Pancreas (tissue), 10 donors: Measurements from ENCODE around the gene TSPAN4. TPM values are rescaled to one million over a fixed set of nuclear protein-coding genes. Genes with fewer than 3 reads are reported as not detected.

Source experiments
- ATAC-seq, 4 donors: fragments of 200-7000 bp; cut with Tn5 transposase; one replicate each; pipeline versions ENCODE4 v1.8.0 to v1.9.1; 2020; ENCODE audit warnings: mild to moderate bottlenecking in 4 of 4, moderate library complexity in 4 of 4
- DNase-seq, 6 donors: peaks; one replicate each; pipeline ENCODE4 v3.0.0-alpha.2; 2020
- FAIRE-seq: peaks from 2 replicates; lab custom pipeline; 2012; peaks lifted over from hg19 to GRCh38; lab: Jason Lieb, UNC
- H3K27ac ChIP-seq, 4 donors: fragments of 200-600 bp; sonication (generic); 1 replicate in 3 of 4; 2 replicates in 1 of 4; pipeline versions ENCODE4 v1.5.0 to v1.8.0; 2020
- H3K27me3 ChIP-seq, 4 donors: fragments of 200-600 bp; one replicate each; pipeline ENCODE4 v1.8.0; 2021
- H3K36me3 ChIP-seq, 3 donors: fragments of 200-600 bp; sonication (generic) in 1 of 3; one replicate each; pipeline versions ENCODE4 v1.5.0 to v1.8.0; 2020 to 2021
- H3K4me1 ChIP-seq, 3 donors: fragments of 200-600 bp; one replicate each; pipeline ENCODE4 v1.8.0; 2021
- H3K4me3 ChIP-seq, 4 donors: fragments of 200-600 bp; sonication (generic) in 2 of 4; one replicate each; pipeline versions ENCODE4 v1.5.0 to v1.8.0; 2020 to 2021
- H3K9me3 ChIP-seq, 4 donors: fragments of 200-600 bp; one replicate each; pipeline ENCODE4 v1.8.0; 2021
- WGBS, 2 donors: extraction: QIAGEN DNeasy Blood & Tissue Kit; methylation state at CpG; one replicate each; pipeline ENCODE4 v1.1.7; 2013; 5-methylcytosine and 5-hydroxymethylcytosine counted together
- intact Hi-C, 3 donors: fragments of 100-400 bp; cut with DNase I; formaldehyde crosslinking; loops; one replicate each; pipeline versions ENCODE4 v1.11.1 to v1.14.2; 2022
- polyA plus RNA-seq, 2 donors: library from polyadenylated mRNA; stranded (reverse); fragments of 200-250 nt; gene quantifications; one replicate each; pipeline ENCODE4 v1.2.3, GENCODE V29; 2013
- total RNA-seq, 6 donors: library from RNA; stranded (reverse); fragmentation: NEBNext Ultra II Directional in 4 of 6; extraction: Animal tissue kit (Norgen Biotek cat#: 25700) in 4 of 6; gene quantifications; one replicate each; pipeline versions ENCODE4 v1.2.1 to v1.2.4, GENCODE V29; 2021 to 2023
- TF ChIP-seq, protein P1 (sequence below), 4 donors: fragments of 200-600 bp; sonication (generic) in 3 of 4; IDR thresholded peaks; one replicate each; pipeline versions ENCODE4 v1.5.0 to v1.8.0; 2021; ENCODE audit warnings: antibody characterized with exemption in 4 of 4
- donor health status: healthy with polysubstance abuse.
- donor health status: DM: no; HTN: no; CAD: no; lungs with moderate emphysema.
- donor health status: DM: no; HTN: no; CAD: no.
- donor health status: control.
- donor health status: control.
- donor health status: Bipolar disorder and iron deficiency.
- donor health status: DM: yes; HTN: yes; CAD: no.
- donor health status: DM: no; HTN: no; CAD: no.
- donor health status: DM: no; HTN: no; CAD: no.
- donor health status: DM: yes; HTN: yes; CAD: no.

TSPAN4 gene
- total and polyA plus RNA-seq, 8 donors: 15.3 to 67.2 (median 20.3) TPM

DNA sequence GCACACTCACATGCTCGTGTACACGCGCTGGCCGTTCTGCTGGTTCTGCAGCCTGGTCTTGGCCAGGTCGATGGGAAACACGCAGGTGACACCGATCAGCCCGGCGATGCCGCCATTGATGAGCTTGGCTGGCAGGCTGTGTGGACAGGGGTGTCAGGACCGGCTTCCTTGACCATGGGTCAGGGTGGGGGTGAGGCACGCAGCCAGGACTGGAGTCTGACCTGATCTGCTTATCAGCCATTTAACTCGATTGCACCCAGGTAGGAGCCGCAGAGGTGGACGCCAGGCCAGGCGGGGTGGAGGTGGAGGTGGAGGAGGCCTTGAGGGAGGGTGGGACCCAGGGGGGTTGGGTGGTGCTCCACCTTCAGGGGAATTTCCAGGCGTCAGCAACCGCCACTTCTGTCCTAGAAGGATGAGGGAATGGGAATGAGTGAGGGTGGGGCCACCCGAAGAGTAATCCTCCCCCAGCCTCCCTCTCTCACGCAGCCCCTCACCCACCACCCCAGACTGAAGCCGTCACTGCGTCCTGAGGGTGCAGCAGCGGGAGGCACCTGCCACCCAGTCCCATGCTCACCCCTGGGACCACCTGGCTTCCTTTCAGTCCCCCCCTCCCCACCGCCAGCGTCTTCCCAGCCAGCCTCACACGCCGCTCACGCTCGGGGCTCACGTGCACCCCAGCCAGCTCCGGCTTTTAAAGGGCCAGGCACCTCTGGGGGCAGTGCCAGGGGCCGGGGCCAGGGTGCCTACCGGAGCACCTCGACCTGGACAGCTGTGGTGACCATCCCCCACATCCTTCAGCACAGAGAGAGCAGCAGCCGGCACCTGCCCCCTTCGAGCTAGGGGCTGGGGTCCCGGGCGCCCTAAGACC lies 47.7 kb upstream of the TSPAN4 start:
- no peak for FAIRE-seq

GRCh38 chr11:795634-796564 lies 46.8 kb upstream of the TSPAN4 start:
- WGBS, 2 donors: 1 to 4% methylated on average over 26 of the region's 26 CpGs
- no peak for FAIRE-seq

More for the DNA sequence above, 47.7 kb upstream of the TSPAN4 start:
- no peaks in the 10 kb centered on the region for H3K9me3 ChIP-seq
- ATAC-seq (peak; percentile 46 to 51 (median 49)), DNase-seq (peak; percentile 88 to 97 (median 94))
- WGBS, 2 donors: 10 to 14% methylated on average over 36 to 38 of the region's 38 CpGs
- peaks cover 8 to 17% (median 8%) of the 10 kb centered on the region in 3 donors for H3K4me1 ChIP-seq
- peak overlapping the region; percentile 42 to 85 (median 66) for H3K4me3 ChIP-seq
- peaks cover 0 to 14% (median 4%) of the 10 kb centered on the region in 3 donors for H3K36me3 ChIP-seq
- peak overlapping the region; percentile 86 to 90 (median 88) for H3K27ac ChIP-seq
- H3K27me3 ChIP-seq: no peaks in the 10 kb centered on the region
- TF ChIP-seq, protein P1, sequence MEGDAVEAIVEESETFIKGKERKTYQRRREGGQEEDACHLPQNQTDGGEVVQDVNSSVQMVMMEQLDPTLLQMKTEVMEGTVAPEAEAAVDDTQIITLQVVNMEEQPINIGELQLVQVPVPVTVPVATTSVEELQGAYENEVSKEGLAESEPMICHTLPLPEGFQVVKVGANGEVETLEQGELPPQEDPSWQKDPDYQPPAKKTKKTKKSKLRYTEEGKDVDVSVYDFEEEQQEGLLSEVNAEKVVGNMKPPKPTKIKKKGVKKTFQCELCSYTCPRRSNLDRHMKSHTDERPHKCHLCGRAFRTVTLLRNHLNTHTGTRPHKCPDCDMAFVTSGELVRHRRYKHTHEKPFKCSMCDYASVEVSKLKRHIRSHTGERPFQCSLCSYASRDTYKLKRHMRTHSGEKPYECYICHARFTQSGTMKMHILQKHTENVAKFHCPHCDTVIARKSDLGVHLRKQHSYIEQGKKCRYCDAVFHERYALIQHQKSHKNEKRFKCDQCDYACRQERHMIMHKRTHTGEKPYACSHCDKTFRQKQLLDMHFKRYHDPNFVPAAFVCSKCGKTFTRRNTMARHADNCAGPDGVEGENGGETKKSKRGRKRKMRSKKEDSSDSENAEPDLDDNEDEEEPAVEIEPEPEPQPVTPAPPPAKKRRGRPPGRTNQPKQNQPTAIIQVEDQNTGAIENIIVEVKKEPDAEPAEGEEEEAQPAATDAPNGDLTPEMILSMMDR (IDR thresholded peaks at IDR 0.05): no peak
- intact Hi-C loops: no loop called here

GRCh38 chr11:796565-797295 lies 45.9 kb upstream of the TSPAN4 start:
- peak in 2 of 6 donors; percentile 59 to 82 for DNase-seq
- peaks cover 8 to 17% (median 8%) of the 10 kb centered on the region in 3 donors for H3K4me1 ChIP-seq
- no peak for ATAC-seq
- TF ChIP-seq, protein P1 (IDR thresholded peaks at IDR 0.05): no peak
- intact Hi-C loops: no loop called here
- peaks cover 0 to 10% (median 4%) of the 10 kb centered on the region in 3 donors for H3K36me3 ChIP-seq
- 16% methylated on average over 17 to 18 of the region's 18 CpGs for WGBS, 2 donors
- FAIRE-seq: no peak
- H3K27me3 ChIP-seq: no peaks in the 10 kb centered on the region
- peak overlapping the region; percentile 60 to 85 (median 70) for H3K4me3 ChIP-seq
- H3K9me3 ChIP-seq: no peaks in the 10 kb centered on the region
- peak overlapping the region; percentile 86 to 90 (median 88) for H3K27ac ChIP-seq

More at GRCh38 chr11:795634-796564, 46.8 kb upstream of the TSPAN4 start:
- ATAC-seq (peak; percentile 38 to 61 (median 58)), DNase-seq (peak; percentile 74 to 89 (median 80))
- H3K36me3 ChIP-seq: peaks cover 0 to 14% (median 4%) of the 10 kb centered on the region in 3 donors
- intact Hi-C loops: no loop called here
- H3K4me1 ChIP-seq: peaks cover 8 to 17% (median 8%) of the 10 kb centered on the region in 3 donors
- H3K9me3 ChIP-seq: no peaks in the 10 kb centered on the region
- H3K27me3 ChIP-seq: no peaks in the 10 kb centered on the region
- H3K4me3 ChIP-seq: peak overlapping the region; percentile 42 to 85 (median 66)
- TF ChIP-seq, protein P1 (IDR thresholded peaks at IDR 0.05): no peak
- H3K27ac ChIP-seq: peak overlapping the region; percentile 86 to 90 (median 88)

GRCh38 chr11:797296-798092 lies 45.2 kb upstream of the TSPAN4 start:
- intact Hi-C loops: no loop called here
- DNase-seq (peak; percentile 63 to 90 (median 75)), FAIRE-seq (no peak), ATAC-seq (peak; percentile 2 to 60 (median 23))
- H3K36me3 ChIP-seq: peaks cover 0 to 5% (median 0%) of the 10 kb centered on the region in 3 donors
- H3K4me3 ChIP-seq: peak overlapping the region; percentile 60 to 85 (median 70)
- TF ChIP-seq, protein P1 (IDR thresholded peaks at IDR 0.05): no peak
- WGBS, 2 donors: 0% methylated on average over 55 to 57 of the region's 57 CpGs
- H3K9me3 ChIP-seq: no peaks in the 10 kb centered on the region
- H3K4me1 ChIP-seq: peaks cover 8 to 17% (median 8%) of the 10 kb centered on the region in 3 donors
- peak overlapping the region; percentile 86 to 90 (median 88) for H3K27ac ChIP-seq
- no peaks in the 10 kb centered on the region for H3K27me3 ChIP-seq
